HepG2 (cell line): ENCODE data around the gene BCAM.
"Not testable (repeated sequence)": the region's sequence is repeated elsewhere in the genome, so short reads cannot be mapped to it uniquely, and the experiment has no call there.

Source experiments
- DPF2 ChIP-seq: sonication (generic); formaldehyde crosslinking; IDR thresholded peaks from 2 replicates; pipeline ENCODE4 v1.4.0; 2020; ENCODE audit warnings: mild to moderate bottlenecking, low read depth, missing genetic modification reagents, borderline replicate concordance
- RBAK ChIP-seq: sonication (generic); formaldehyde crosslinking; IDR thresholded peaks from 2 replicates; pipeline ENCODE4 v1.5.1; 2020; ENCODE audit warnings: mild to moderate bottlenecking, missing genetic modification reagents
- SMAD1 ChIP-seq: sonication (generic); formaldehyde crosslinking; IDR thresholded peaks from 2 replicates; pipeline ENCODE4 v1.4.0; 2020; ENCODE audit warnings: missing genetic modification reagents, low read depth, mild to moderate bottlenecking, borderline replicate concordance
- ZFP1 ChIP-seq: IDR thresholded peaks from 2 replicates; pipeline ENCODE4 v1.6.1; 2016
- ZNF224 ChIP-seq: sonication (generic); formaldehyde crosslinking; IDR thresholded peaks from 2 replicates; pipeline ENCODE4 v1.5.0; 2020; ENCODE audit warnings: mild to moderate bottlenecking, missing genetic modification reagents
- ZNF264 ChIP-seq: sonication (generic); formaldehyde crosslinking; IDR thresholded peaks from 2 replicates; pipeline ENCODE4 v1.4.0; 2020; ENCODE audit warnings: missing genetic modification reagents
- ZNF343 ChIP-seq: sonication (generic); formaldehyde crosslinking; IDR thresholded peaks from 2 replicates; pipeline ENCODE4 v1.4.0; 2020; ENCODE audit warnings: mild to moderate bottlenecking, missing genetic modification reagents
- ZNF773 ChIP-seq: sonication (generic); formaldehyde crosslinking; IDR thresholded peaks from 2 replicates; pipeline ENCODE4 v1.4.0; 2020; ENCODE audit warnings: missing genetic modification reagents, borderline replicate concordance

DNA sequence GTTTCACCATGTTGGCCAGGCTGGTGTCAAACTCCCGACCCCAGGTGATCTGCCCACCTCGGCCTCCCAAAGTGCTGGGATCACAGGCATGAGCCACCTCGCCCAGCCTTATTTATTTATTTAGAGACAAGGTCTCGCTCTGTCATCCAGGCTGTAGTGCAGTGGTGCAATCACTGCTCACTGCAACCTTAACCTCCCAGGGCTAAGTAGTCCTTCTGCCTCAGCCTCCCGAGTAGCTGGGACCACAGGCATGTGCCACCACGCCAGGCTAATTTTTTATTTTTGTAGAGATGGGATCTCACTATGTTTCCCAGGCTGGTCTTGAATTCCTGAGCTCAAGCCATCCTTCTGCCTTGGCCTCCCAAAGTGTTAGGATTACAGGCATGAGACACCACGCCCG lies 25.5 kb downstream of the BCAM start:
- TF ChIP-seq DPF2 (CRISPR knock-in tag); RBAK (CRISPR knock-in tag); ZNF343 (CRISPR knock-in tag); SMAD1 (CRISPR knock-in tag); ZNF264 (CRISPR knock-in tag); ZNF224; ZFP1 (CRISPR knock-in tag); ZNF773 (CRISPR knock-in tag): not testable (repeated sequence)
